A549 (cell line): Measurements from ENCODE around the gene C1QTNF7. TPM values are rescaled to one million over a fixed set of nuclear protein-coding genes. Genes with fewer than 3 reads are reported as not detected.

Experiments
- ATAC-seq, 2 experiments: fragments of 200-7000 bp in 1 of 2; fragments of >200 bp in 1 of 2; cut with Nextera tagmentation in 1 of 2; cut with Tn5 transposase in 1 of 2; 3 replicates each; pipeline versions ENCODE4 v1.8.0 to v1.9.1; 2018 to 2020; ENCODE audit warnings: mild to moderate bottlenecking in 1 of 2, moderate library complexity in 1 of 2
- CTCF ChIA-PET: fragments of 300-600 bp; sonication (Branson Sonifier 250); formaldehyde crosslinking; extraction: SDS; loops from one replicate; lab custom pipeline; 2021; ENCODE audit warnings: antibody characterized with exemption, inconsistent platforms; lab: Yijun Ruan, JAX
- POLR2A ChIA-PET: fragments of 350-600 bp; formaldehyde crosslinking; extraction: SDS; loops from one replicate; lab custom pipeline; 2021; ENCODE audit warnings: antibody characterized with exemption, inconsistent platforms; lab: Yijun Ruan, JAX
- DNase-seq, 2 experiments: peaks; one replicate each; pipeline versions ENCODE4 v3.0.0 to v3.0.0-alpha.2; 2011 to 2016; ENCODE audit warnings: low read depth in 1 of 2, low spot score in 1 of 2
- FAIRE-seq: peaks from 2 replicates; lab custom pipeline; 2011; peaks lifted over from hg19 to GRCh38; lab: Jason Lieb, UNC
- H3K27ac ChIP-seq, 2 experiments: fragments of >200 bp; sonication (Bioruptor Twin); formaldehyde crosslinking; 3 replicates each; pipeline ENCODE4 v1.5.1; 2016 to 2017
- H3K4me1 ChIP-seq: fragments of >200 bp; sonication (Bioruptor Twin); formaldehyde crosslinking; 3 replicates; pipeline ENCODE4 v1.6.1; 2016
- H3K4me2 ChIP-seq: fragments of >200 bp; sonication (Bioruptor Twin); formaldehyde crosslinking; 3 replicates; pipeline ENCODE4 v1.6.1; 2016
- H3K4me3 ChIP-seq: fragments of >200 bp; sonication (Bioruptor Twin); formaldehyde crosslinking; 3 replicates; pipeline ENCODE4 v1.5.1; 2016
- H3K9me3 ChIP-seq: fragments of >200 bp; sonication (Bioruptor Twin); formaldehyde crosslinking; 3 replicates; pipeline ENCODE4 v1.6.1; 2016
- BCL3 ChIP-seq: fragments of >200 bp; sonication (Bioruptor Twin); formaldehyde crosslinking; IDR thresholded peaks from 3 replicates; pipeline ENCODE4 v1.6.1; 2016
- CEBPB ChIP-seq, 2 experiments: fragments of >200 bp in 1 of 2; sonication (Bioruptor Twin) in 1 of 2; formaldehyde crosslinking in 1 of 2; IDR thresholded peaks; 2 replicates each; pipeline ENCODE4 v1.6.1; 2012 to 2016
- CHD4 ChIP-seq: fragments of 200-600 bp; sonication (generic); IDR thresholded peaks from 2 replicates; pipeline ENCODE4 v1.6.1; 2016; ENCODE audit warnings: antibody characterized with exemption, mild to moderate bottlenecking, borderline replicate concordance
- CTCF ChIP-seq: fragments of >200 bp; sonication (Bioruptor Twin); formaldehyde crosslinking; IDR thresholded peaks from 3 replicates; pipeline ENCODE4 v1.5.1; 2016
- EP300 ChIP-seq, 2 experiments: fragments of >200 bp; sonication (Bioruptor Twin); formaldehyde crosslinking; IDR thresholded peaks; 2 replicates in 1 of 2; 3 replicates in 1 of 2; pipeline ENCODE4 v1.6.1; 2016 to 2017
- HMGXB4 ChIP-seq: fragments of 250-450 bp; sonication (Bioruptor Pico); IDR thresholded peaks from 2 replicates; pipeline ENCODE4 v1.5.0; 2021; ENCODE audit warnings: mild to moderate bottlenecking, moderate library complexity, borderline replicate concordance
- HOXA7 ChIP-seq: fragments of 250-450 bp; sonication (Bioruptor Pico); IDR thresholded peaks from 2 replicates; pipeline ENCODE4 v1.5.0; 2020; ENCODE audit warnings: mild to moderate bottlenecking, moderate library complexity
- HOXB13 ChIP-seq: fragments of 250-450 bp; sonication (Bioruptor Pico); IDR thresholded peaks from 2 replicates; pipeline ENCODE4 v1.5.0; 2020; ENCODE audit warnings: low read depth, mild to moderate bottlenecking, moderate library complexity
- JUNB ChIP-seq: fragments of >200 bp; sonication (Bioruptor Twin); formaldehyde crosslinking; IDR thresholded peaks from 2 replicates; pipeline ENCODE4 v1.6.1; 2016
- MYC ChIP-seq: IDR thresholded peaks from 2 replicates; pipeline ENCODE4 v1.6.1; 2012; ENCODE audit warnings: mild to moderate bottlenecking, inconsistent platforms, low read length, improper control_type of control experiment, borderline replicate concordance
- NR3C1 ChIP-seq: fragments of >200 bp; sonication (Bioruptor Twin); formaldehyde crosslinking; IDR thresholded peaks from 3 replicates; pipeline ENCODE4 v1.6.1; 2017
- RARB ChIP-seq: fragments of 250-450 bp; sonication (Bioruptor Pico); IDR thresholded peaks from 2 replicates; pipeline ENCODE4 v1.8.0; 2021; ENCODE audit warnings: mild to moderate bottlenecking, moderate library complexity
- REST ChIP-seq: fragments of 200-600 bp; sonication (generic); IDR thresholded peaks from 2 replicates; pipeline ENCODE4 v1.6.1; 2016; ENCODE audit warnings: antibody characterized with exemption, mild to moderate bottlenecking, moderate library complexity
- TP53 ChIP-seq: fragments of 250-450 bp; sonication (Bioruptor Pico); IDR thresholded peaks from 2 replicates; pipeline ENCODE4 v1.5.0; 2021; ENCODE audit warnings: mild to moderate bottlenecking, moderate library complexity
- USF2 ChIP-seq: fragments of 450-650 bp; IDR thresholded peaks from 2 replicates; pipeline ENCODE4 v1.6.1; 2014; ENCODE audit warnings: antibody characterized with exemption
- ZNF302 ChIP-seq: fragments of 250-450 bp; sonication (Bioruptor Pico); IDR thresholded peaks from 2 replicates; pipeline ENCODE4 v1.9.0; 2021; ENCODE audit warnings: inconsistent platforms, mild to moderate bottlenecking, moderate library complexity
- WGBS: methylation state at CpG from one replicate; pipeline ENCODE4 v1.1.6; 2017; ENCODE audit errors: missing lambda C conversion rate; 5-methylcytosine and 5-hydroxymethylcytosine counted together
- polyA plus RNA-seq, 4 experiments: library from polyadenylated mRNA; depleted of rRNA in 3 of 4; stranded (reverse); fragments of >200 nt; fragmentation: RNase III in 1 of 4; extraction: RNeasy Plus Mini Kit Qiagen cat#74134 plus additional on column Dnase treatment in 1 of 4; gene quantifications; 2 replicates in 3 of 4; 3 replicates in 1 of 4; pipeline ENCODE4 v1.2.3, GENCODE V29; 2011 to 2017

The C1QTNF7 gene
- polyA plus RNA-seq, 2 of the 4 experiments (the other 2 are of a cell fraction) = not detected

- peak overlapping the region; percentile 92 to 95; a peak in 4 of 6 replicates for H3K27ac ChIP-seq
- H3K4me3 ChIP-seq = peak overlapping the region; percentile 54; the same call in 2 of the 3 replicates
- DNase-seq (peak in 1 of 2 experiments; percentile 3), FAIRE-seq (no peak), ATAC-seq (peak in 1 of 2 experiments; percentile 32; a peak in 3 of 6 replicates)
- ChIA-PET CTCF (interaction anchor here (0.9 to 2.3 kb wide), 9 partner anchors 9 to 522 kb away, joined by 3 to 18 read pairs (median 7); partner anchors contain the start of gene CC2D2A), POLR2A (interaction anchor here (0.8 to 1.5 kb wide), 3 partner anchors 9 to 404 kb away, joined by 4 to 5 read pairs (median 5); partner anchors contain the start of genes CC2D2A and FBXL5)
- 35% methylated on average over 5 of the region's 5 CpGs for WGBS
- H3K4me1 ChIP-seq = peaks cover 10% of the 10 kb centered on the region
- no peak overlapping the region; the same call in 2 of the 3 replicates for H3K4me2 ChIP-seq
- no peak for TF ChIP-seq NR3C1
- no peak for TF ChIP-seq JUNB
- no peak for TF ChIP-seq HMGXB4 (CRISPR knock-in tag)
- no peak for TF ChIP-seq USF2
- TF ChIP-seq HOXB13 (CRISPR knock-in tag) = no peak
- no peak for TF ChIP-seq ZNF302 (CRISPR knock-in tag)
- no peak for TF ChIP-seq CTCF
- TF ChIP-seq CHD4 = no peak
- no peak for TF ChIP-seq MYC
- TF ChIP-seq HOXA7 (CRISPR knock-in tag) = no peak
- TF ChIP-seq REST = no peak
- TF ChIP-seq TP53 (CRISPR knock-in tag) = no peak
- TF ChIP-seq BCL3 = no peak
- TF ChIP-seq RARB (CRISPR knock-in tag) = no peak
- TF ChIP-seq CEBPB (IDR thresholded peaks at IDR 0.05) = no peak
- no peak for TF ChIP-seq EP300 (IDR thresholded peaks at IDR 0.05)
- TF ChIP-seq, all 56 proteins: peak for 0
- no peaks in the 10 kb centered on the region for H3K9me3 ChIP-seq
These were observed 50.9 kb downstream of the C1QTNF7 start for GRCh38 chr4:15478724-15479088.
